ENCODE data around the gene MMP12.
"Not testable (repeated sequence)": the region's sequence is repeated elsewhere in the genome, so short reads cannot be mapped to it uniquely, and the experiment has no call there.

Gene MMP12

GRCh38 chr11:102879801-102880200 lies 5.0 kb upstream of the MMP12 start:
- no peak for DNase-seq (ENCODE audit: low read depth)
- no peak overlapping the region for H3K4me3 ChIP-seq (ENCODE audit: low read length)
- no peak for TF ChIP-seq CTCF (conservative IDR thresholded peaks at IDR 0.05; ENCODE audit: low read length)

GRCh38 chr11:102878595-102878994 lies 3.8 kb upstream of the MMP12 start:
- H3K4me3 ChIP-seq (ENCODE audit: low read length), result no peak overlapping the region
- no peak for TF ChIP-seq CTCF (conservative IDR thresholded peaks at IDR 0.05; ENCODE audit: low read length)
- no peak for DNase-seq (ENCODE audit: low read depth)

GRCh38 chr11:102869354-102869964 lies 5.3 kb downstream of the MMP12 start:
- H3K4me3 ChIP-seq (ENCODE audit: low read length); DNase-seq (ENCODE audit: low read depth): not testable (repeated sequence)

- H3K4me3 ChIP-seq (ENCODE audit: low read length), result no peak overlapping the region
- DNase-seq (ENCODE audit: low read depth), result peak; percentile 40
- TF ChIP-seq CTCF (conservative IDR thresholded peaks at IDR 0.05; ENCODE audit: low read length), result no peak
These were observed 6.4 kb downstream of the MMP12 start for GRCh38 chr11:102868339-102868738.

GRCh38 chr11:102864724-102865123 lies 10.1 kb downstream of the MMP12 start:
- no peak for TF ChIP-seq CTCF (conservative IDR thresholded peaks at IDR 0.05; ENCODE audit: low read length)
- DNase-seq (ENCODE audit: low read depth), result no peak
- H3K4me3 ChIP-seq (ENCODE audit: low read length), result no peak overlapping the region

GRCh38 chr11:102853956-102854355 lies 20.8 kb downstream of the MMP12 start:
- no peak for TF ChIP-seq CTCF (conservative IDR thresholded peaks at IDR 0.05; ENCODE audit: low read length)

GRCh38 chr11:102853055-102853454 lies 21.7 kb downstream of the MMP12 start:
- no peak overlapping the region for H3K4me3 ChIP-seq (ENCODE audit: low read length)
- DNase-seq (ENCODE audit: low read depth), result no peak
- TF ChIP-seq CTCF (conservative IDR thresholded peaks at IDR 0.05; ENCODE audit: low read length), result no peak

More at GRCh38 chr11:102853956-102854355, 20.8 kb downstream of the MMP12 start:
- no peak overlapping the region for H3K4me3 ChIP-seq (ENCODE audit: low read length)
- DNase-seq (ENCODE audit: low read depth), result no peak

Measured in AG10803 (cell line).